Measurements from ENCODE around the gene ERAL1.
"Not testable (repeated sequence)": the region's sequence is repeated elsewhere in the genome, so short reads cannot be mapped to it uniquely, and the experiment has no call there.

ERAL1 gene

DNA sequence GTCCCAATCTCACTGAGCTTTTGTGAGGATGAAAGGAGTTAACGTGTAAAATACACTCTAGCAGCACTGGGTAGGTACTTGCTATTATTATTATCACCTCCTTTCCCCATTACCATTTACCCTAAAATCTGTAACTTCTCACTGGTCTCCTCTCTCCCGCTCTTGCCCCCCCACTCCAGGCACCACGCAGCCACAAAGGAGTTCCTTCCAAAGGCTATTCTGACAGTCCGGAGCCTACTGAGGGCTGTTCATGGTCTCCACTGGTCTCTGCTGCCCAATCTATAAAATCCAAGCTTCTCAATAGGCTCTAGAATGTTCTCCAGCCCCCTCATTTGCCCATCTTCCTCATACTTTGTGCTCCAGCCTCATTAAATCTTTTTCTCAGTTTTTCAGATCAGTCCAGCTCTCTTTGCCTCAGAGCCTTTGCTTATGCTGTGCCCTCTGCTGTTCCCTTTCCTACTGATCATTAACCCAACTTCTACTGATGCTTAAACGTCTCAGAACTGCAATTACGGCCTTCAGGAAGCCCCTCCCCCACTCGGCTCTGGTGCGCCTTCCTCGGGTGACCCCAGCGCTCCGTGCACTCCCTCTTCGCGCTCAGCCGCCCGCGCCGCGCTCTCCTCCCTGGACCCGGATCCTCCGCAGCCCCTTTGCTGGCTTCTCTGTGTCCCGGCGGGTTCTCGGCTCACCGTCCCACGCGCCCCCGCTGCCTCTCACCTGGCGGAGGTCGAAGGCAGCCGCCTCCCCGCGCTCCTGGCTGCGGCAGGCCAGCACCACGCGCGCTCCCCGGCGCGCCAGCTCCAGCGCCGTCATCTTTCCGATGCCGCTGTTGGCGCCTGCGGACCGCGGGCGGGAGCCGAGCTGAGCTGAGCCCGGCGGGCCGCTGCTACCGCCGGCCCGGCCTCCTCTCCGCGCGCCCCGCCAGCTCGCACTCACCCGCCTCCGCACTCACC, 47.3 kb downstream of the ERAL1 start:
- peak; percentile 28 for DNase-seq

DNA sequence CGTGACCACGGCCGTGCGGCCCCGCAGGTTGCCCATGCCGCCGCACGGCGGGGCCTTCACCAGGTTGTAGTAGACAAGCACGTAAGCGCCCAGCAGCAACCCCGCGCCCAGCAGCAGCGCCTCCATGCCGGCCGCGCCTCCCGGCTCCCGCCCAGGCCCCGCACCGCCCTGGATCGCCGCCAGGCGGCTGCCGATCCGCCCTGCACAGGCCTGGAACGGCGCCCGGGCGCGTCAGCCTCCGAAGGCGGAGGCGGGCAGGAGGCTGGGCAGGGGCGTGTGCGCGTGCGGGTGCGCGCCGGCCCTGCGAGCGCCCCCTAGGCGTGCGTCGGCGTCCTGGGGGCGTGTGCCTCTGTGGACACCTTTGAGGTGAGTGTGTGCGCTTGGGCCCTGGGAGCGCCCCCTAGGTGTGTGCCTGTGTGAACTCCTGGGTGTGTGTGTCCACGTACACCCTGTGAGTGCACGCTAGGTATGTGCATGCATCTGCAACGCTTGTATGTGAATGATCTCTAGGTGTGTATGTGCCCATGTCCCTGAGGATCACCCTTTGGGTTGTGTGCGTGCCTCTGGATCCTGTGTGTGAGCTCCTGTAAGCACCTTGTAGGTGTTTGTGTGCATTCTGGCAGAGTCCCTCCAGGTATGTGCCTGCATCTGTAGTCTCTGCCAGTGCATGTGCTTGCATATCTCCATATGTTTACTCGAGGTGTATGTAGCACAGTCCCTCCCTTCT, 48.2 kb downstream of the ERAL1 start, which contains the start of gene DHRS13:
TSS of gene DHRS13 (minus strand) at position 261 of the 727 bp plus-strand sequence. CDS start at position 126, 135 bp downstream.
- peak; percentile 97 for DNase-seq

DNA sequence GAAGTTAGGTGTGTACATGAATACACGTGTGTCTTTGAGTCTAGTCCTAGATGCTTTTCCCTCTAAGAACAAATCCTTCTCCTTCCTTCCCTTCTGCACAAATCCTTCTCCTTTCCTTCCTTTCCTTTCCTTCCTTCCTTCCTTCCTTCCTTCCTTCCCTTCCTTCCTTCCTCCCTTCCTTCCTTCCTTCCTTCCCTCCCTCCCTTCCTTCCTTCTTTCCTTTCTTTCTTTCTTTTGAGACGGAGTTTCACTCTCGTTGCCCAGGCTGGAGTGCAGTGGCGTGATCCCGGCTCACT, 48.7 kb downstream of the ERAL1 start:
- not testable (repeated sequence) for DNase-seq

- DNase-seq, result no peak
Observed at GRCh38 chr17:28904800-28905199, 50.0 kb downstream of the ERAL1 start.

DNA sequence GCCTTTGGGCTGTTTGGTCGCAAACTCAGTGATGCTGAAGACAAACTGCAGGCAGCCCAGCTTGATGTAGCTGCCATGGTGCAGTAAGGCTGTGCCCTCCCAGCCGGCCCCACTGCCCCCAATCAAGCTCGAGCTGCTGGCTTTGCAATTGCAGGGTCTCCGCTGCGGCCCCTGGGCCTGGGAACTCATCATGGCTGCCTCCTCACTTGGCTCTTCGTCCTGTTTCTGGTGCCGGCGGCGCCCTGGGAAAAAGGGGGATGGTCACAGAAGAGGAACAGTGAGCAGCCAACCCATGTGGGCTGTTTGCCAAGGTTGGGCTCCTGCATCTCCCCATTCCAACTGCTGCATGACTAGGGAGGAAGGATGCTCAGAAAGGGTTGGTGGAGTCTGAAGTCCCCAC, 51.5 kb downstream of the ERAL1 start:
- DNase-seq, result no peak

GRCh38 chr17:28906706-28907438, 52.1 kb downstream of the ERAL1 start:
- no peak for DNase-seq

DNA sequence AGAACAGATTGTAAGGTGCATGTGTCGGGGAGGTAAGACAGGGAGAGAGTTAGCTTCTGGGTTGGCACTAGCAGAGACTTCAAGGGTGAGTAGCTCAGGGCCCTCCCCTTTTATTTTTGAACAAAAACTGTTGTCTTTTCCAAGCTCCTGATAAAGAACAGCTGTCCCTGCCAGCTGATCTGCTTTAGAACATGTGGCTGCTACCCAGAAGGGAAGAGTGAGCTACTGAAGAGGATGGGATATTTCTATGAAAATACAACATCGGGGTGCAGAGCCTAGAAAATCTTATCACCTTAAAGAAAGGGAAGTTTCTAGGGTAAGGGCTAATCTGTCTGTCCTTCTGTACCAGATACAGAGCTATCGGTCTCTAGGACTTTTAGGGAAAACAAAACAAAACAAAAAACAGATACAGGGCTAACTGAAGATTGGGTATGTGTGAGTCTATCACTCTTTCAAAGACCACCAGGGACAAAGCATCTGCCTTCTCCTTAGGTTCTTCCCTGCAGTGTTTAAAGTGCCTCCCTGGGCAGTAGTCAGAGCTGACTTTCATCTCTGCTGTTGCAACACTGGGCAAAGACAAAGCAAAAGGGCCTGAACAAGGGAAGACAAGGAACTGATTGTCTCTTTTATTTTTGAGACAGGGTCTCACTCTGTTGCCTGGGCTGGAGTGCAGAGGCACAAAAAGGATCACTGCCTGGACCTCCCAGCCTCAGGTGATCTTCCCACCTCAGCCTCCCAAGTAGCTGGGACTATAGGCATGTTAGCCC, 53.1 kb downstream of the ERAL1 start:
- no peak for DNase-seq

GRCh38 chr17:28908640-28909167, 53.9 kb downstream of the ERAL1 start:
- DNase-seq, result no peak

DNA sequence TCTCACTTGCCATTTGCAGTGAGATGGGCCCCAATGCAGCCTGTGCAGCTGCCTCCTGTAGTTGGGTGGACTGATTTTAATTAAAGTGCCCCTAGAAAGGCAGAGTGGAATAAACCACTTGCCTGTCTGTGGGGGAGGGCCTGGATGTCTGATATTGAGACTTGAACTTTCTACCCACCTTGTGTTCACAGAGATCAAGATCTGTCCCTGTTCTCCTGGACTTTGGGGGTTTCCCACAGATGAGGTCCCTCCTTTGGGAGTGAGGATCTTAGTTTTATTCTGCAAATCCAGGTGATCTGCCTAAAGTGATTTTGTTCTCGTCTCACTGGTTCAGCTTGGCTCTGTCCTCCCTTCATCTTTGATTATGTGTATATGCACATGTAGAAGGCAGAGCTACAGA, 55.7 kb downstream of the ERAL1 start:
- no peak for DNase-seq

Measured in NCI-H774 (cell line).